ENCODE results near the gene ATP6V1D.
"Not testable (repeated sequence)": the region's sequence is repeated elsewhere in the genome, so short reads cannot be mapped to it uniquely, and the experiment has no call there.

ATP6V1D gene

DNA sequence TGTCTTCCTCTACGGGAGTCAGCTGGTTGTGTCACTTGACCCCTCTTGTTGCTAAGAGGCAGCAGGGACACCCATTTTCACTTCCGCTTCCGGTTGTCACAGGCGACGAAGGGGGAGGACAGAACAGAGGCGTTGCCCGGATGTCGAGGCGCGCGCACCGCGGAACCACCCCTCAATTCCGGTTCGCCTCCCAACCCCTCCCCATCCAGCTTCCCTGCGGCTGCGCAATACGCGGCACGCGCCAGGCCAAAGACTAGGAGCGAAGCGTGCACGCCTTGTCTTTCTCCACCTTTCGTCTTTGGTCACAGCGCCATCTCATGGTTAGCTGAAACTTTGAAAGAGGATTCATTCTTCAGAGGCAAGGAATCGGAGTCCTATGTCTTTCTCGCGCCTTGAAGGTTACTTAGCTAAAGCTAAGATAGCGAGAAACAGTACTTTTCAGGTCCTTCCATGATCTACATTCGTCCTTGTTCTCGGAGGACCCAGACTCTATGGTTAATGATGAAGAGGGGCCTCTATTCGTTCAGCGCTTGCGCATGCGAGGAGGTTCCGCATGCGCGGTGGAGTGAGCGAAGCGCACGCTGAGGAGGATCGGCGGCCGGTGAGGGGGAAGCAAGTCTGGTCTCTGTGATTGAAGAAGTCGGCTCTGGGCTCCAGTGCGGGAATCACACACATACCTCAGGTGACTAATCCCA lies at the start of gene ATP6V1D, which contains the start of gene EIF2S1:
Gene ATP6V1D, minus strand, starts transcription at position 30 of the 695 bp plus-strand sequence. CDS start 106 bp downstream, outside the sequence.
Gene EIF2S1, plus strand, starts transcription at position 554 of the 695 bp plus-strand sequence. CDS start 4,440 bp downstream, outside the sequence.
- DNase-seq (ENCODE audit: low read depth in 2 of 3, low spot score in 1 of 3), result peak; percentile 96 to 99 (median 98)

DNA sequence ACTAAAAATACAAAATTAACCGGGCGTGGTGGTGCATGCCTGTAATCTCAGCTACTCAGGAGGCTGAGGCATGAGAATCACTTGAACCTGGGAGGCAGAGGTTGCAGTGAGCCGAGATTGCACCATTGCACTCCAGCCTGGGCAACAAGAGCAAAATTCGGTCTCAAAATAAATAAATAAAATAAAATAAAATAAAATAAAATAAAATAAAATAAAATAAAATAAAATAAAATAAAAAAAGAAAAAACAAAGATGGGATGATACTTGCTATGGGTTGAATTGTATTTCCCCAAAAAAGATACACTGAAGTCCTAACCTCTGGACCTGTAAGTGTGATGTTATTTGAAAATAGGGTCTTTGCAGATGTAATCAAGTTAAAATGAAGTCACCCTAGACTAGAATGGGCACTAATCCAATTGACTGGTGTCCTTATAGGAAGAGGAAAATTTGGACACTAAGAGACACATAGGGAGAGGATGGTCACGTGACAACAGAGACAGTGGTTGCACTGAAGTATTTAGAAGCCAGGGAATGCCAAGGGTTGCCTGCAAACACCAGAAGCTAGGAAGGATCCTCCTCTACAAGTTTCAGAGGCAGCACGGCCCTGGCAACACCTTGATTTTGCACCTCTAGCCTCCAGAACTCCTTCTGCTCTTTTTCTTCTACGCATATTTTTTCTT lies 48.7 kb upstream of the ATP6V1D start:
- not testable (repeated sequence) for DNase-seq (ENCODE audit: low read depth in 2 of 3, low spot score in 1 of 3)

DNA sequence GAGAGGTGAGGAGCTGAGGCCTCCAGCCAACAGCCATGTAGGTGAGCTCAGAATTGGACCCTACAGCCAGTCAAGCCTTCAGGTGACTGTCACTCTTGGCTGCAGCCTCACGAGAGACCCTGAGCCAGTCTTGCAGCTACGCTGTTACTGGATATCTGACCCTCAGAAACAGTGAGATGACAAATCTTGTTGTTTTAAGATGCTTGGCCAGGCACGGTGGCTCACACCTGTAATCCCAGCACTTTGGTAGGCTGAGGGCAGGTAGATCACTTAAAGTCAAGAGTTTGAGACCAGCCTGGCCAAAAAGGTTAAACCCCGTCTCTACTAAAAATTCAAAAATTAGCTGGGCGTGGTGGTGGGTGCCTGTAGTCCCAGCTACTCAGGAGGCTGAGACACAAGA lies 46.2 kb upstream of the ATP6V1D start:
- DNase-seq (ENCODE audit: low read depth in 2 of 3, low spot score in 1 of 3), result no peak

- no peak for DNase-seq (ENCODE audit: low read depth in 2 of 3, low spot score in 1 of 3)
Observed at GRCh38 chr14:67400434-67400833, 40.8 kb upstream of the ATP6V1D start.

DNA sequence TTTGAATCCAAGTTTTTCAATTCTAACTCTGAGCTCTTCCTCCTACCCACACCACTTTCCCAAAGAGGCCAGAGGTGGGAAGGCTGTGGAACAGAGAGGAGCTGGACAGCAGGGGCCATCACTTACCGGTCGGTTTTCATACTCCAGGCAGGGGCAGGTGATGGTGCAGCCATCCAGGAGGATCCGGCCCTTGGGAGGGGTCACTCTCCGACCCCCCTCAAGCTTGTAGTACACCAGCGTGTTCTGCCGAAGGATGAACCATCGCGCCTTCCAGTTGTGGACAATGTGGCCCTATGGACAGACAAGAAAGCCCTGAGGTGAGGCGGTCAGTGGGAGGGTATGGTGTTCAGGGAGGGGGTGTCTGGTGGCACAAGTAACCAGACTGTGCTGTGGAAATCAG lies 37.9 kb upstream of the ATP6V1D start:
- DNase-seq (ENCODE audit: low read depth in 2 of 3, low spot score in 1 of 3), result no peak

- DNase-seq (ENCODE audit: low read depth in 2 of 3, low spot score in 1 of 3), result no peak
Observed at GRCh38 chr14:67396381-67396970, 36.9 kb upstream of the ATP6V1D start.

GRCh38 chr14:67395876-67396189 lies 36.2 kb upstream of the ATP6V1D start:
- DNase-seq (ENCODE audit: low read depth in 2 of 3, low spot score in 1 of 3), result no peak

GRCh38 chr14:67395086-67395875 lies 35.7 kb upstream of the ATP6V1D start:
- no peak for DNase-seq (ENCODE audit: low read depth in 2 of 3, low spot score in 1 of 3)

- no peak for DNase-seq (ENCODE audit: low read depth in 2 of 3, low spot score in 1 of 3)
Observed at GRCh38 chr14:67393689-67394088, 34.1 kb upstream of the ATP6V1D start.

- no peak for DNase-seq (ENCODE audit: low read depth in 2 of 3, low spot score in 1 of 3)
Observed at GRCh38 chr14:67392800-67393199, 33.2 kb upstream of the ATP6V1D start.

- DNase-seq (ENCODE audit: low read depth in 2 of 3, low spot score in 1 of 3), result no peak
Observed at GRCh38 chr14:67392123-67392522, 32.5 kb upstream of the ATP6V1D start.

DNA sequence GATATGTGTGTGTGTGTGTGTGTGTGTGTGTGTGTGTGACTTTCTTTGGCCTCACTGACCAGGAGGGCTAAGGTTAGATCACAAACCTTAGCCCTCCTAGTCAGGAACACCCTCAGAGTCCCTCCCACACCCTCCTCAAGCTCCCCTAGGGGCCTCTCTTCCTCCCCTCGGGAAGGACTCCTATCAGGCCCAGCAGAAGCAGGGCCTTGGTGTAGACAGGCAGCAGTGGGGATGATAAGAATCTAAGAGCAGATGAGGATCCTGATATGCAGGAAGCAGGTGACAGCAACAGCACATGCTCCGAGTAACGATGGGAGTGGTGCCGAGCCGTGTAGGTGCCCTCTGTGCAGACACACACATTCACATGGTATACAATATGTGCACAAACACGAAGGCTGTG lies 31.7 kb upstream of the ATP6V1D start:
- DNase-seq (ENCODE audit: low read depth in 2 of 3, low spot score in 1 of 3), result no peak

DNA sequence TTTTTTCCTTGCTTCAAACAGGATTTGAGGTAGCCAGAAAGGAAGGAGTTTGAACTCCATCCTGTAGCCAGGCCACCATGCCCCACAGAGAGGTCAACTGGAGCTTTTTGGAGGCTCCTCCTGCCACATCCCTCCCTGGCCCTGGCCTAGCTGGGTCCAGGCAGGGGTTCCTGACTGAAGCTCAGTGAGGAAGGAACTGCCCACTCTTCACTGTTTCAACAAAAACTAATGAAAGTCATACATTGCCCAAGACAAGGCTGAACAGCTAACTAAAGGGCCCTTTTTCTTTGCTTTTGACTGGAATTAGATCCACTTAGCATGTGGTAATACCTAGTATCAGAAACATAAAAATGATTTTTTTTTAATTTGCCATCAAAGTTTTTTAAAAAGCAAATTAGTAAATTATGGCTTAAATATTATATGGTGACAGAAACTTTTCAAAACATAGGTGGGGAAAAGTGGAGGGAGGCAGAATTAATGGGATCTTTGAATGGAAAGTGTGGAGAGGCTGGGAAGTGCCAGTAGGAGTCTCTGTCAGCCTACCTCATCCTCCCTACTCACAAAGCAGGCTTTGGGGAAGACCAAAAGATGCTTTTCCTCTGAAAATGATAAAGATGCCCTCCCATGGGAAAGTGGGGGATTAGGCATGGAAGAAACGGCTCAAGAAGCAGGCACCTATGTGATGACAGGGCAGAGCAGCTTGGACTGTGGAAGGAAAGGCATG lies 30.4 kb upstream of the ATP6V1D start:
- DNase-seq (ENCODE audit: low read depth in 2 of 3, low spot score in 1 of 3), result no peak

DNA sequence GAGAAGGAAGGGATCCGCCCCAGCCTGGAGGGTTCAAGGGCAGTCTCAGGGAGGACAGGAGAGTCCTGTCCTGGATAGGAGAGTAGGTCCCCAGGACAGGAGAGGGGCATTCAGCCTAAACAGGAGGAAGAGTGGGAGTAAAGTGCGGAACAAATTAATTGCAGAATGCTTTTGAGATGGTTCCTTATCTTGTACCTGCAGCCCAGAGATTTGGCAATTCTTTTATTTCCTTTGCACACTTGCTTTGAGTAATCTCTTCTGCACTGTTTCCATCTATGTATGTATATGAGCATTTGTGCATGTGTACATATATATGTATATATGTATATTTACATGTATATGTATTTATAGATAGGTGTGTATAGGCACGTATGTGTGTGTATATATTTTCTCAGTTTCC lies 29.7 kb upstream of the ATP6V1D start:
- no peak for DNase-seq (ENCODE audit: low read depth in 2 of 3, low spot score in 1 of 3)

- no peak for DNase-seq (ENCODE audit: low read depth in 2 of 3, low spot score in 1 of 3)
Observed at GRCh38 chr14:67387195-67387594, 27.6 kb upstream of the ATP6V1D start.

GRCh38 chr14:67385618-67386017 lies 26.0 kb upstream of the ATP6V1D start:
- no peak for DNase-seq (ENCODE audit: low read depth in 2 of 3, low spot score in 1 of 3)

- no peak for DNase-seq (ENCODE audit: low read depth in 2 of 3, low spot score in 1 of 3)
Observed at GRCh38 chr14:67385120-67385519, 25.5 kb upstream of the ATP6V1D start.

DNA sequence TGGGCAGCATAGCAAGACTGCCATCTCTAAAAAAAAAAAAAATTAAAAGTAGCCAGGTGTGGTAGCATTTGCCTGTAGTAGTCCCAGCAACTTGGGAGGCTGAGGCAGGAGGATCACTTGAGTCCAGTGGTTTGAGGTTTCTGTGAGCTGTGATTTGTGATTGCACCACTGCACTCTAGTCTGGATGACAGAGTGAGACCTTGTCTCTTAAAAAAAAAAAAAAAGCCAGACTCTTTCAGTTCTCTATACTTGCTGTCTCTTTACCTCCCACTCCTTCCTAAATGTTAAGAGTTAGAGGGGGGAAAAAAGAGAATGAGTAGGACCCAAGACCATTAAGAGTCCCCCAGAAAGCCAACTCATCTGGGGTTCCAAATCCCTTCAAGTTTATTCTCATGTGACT lies 18.3 kb upstream of the ATP6V1D start:
- no peak for DNase-seq (ENCODE audit: low read depth in 2 of 3, low spot score in 1 of 3)

GRCh38 chr14:67373347-67373746 lies 13.7 kb upstream of the ATP6V1D start:
- no peak for DNase-seq (ENCODE audit: low read depth in 2 of 3, low spot score in 1 of 3)

DNA sequence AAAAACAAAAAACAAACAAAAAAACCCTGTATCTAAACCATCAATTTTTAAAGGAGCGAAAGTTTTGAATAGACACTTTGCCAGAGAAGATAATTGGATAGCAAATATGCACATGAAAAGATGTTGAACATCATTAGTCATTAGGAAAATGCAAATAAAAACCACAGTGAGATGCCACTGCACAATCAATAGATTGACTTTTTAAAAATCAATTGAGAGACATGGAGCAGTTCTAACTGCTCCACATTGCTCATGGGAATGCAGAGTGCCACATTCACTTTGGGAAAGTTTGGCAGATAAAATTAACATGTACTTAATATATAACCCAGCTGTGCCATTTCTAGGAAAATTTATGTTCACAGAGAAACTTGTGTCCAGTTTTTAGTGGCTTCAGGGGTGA lies 13.2 kb upstream of the ATP6V1D start:
- DNase-seq (ENCODE audit: low read depth in 2 of 3, low spot score in 1 of 3), result no peak
